Ishikawa (cell line): ENCODE results near the gene GOLGA8Q.
"Not testable (repeated sequence)": the region's sequence is repeated elsewhere in the genome, so short reads cannot be mapped to it uniquely, and the experiment has no call there.

ENCODE experiments used
- CEBPB ChIP-seq: IDR thresholded peaks from 2 replicates; pipeline ENCODE4 v1.6.1; 2012
- CREB1 ChIP-seq: IDR thresholded peaks from 2 replicates; pipeline ENCODE4 v1.6.1; 2012; ENCODE audit warnings: low read depth
- EGR1 ChIP-seq: IDR thresholded peaks from 2 replicates; pipeline ENCODE4 v1.6.1; 2012
- EP300 ChIP-seq: IDR thresholded peaks from 2 replicates; pipeline ENCODE4 v1.6.1; 2012; ENCODE audit warnings: borderline replicate concordance
- FOXM1 ChIP-seq: IDR thresholded peaks from 2 replicates; pipeline ENCODE4 v1.6.1; 2012; ENCODE audit warnings: low read depth, borderline replicate concordance
- TEAD4 ChIP-seq: IDR thresholded peaks from 2 replicates; pipeline ENCODE4 v1.6.1; 2012

The GOLGA8Q gene, protein sequence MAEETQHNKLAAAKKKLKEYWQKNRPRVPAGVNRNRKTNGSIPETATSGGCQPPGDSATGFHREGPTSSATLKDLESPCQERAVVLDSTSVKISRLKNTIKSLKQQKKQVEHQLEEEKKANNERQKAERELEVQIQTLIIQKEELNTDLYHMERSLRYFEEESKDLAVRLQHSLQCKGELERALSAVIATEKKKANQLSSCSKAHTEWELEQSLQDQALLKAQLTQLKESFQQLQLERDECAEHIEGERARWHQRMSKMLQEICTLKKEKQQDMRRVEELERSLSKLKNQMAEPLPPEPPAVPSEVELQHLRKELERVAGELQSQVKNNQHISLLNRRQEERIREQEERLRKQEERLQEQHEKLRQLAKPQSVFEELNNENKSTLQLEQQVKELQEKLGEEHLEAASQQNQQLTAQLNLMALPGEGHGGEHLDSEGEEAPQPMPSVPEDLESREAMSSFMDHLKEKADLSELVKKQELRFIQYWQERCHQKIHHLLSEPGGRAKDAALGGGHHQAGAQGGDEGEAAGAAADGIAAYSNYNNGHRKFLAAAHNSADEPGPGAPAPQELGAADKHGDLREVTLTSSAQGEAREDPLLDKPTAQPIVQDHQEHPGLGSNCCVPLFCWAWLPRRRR

GRCh38 chr15:30551750-30552149 is at the start of gene GOLGA8Q:
GOLGA8Q (plus strand) TSS chr15:30552050; CDS start chr15:30552078, 28 bp downstream.
- TF ChIP-seq CREB1, FOXM1, EGR1: not testable (repeated sequence)

DNA sequence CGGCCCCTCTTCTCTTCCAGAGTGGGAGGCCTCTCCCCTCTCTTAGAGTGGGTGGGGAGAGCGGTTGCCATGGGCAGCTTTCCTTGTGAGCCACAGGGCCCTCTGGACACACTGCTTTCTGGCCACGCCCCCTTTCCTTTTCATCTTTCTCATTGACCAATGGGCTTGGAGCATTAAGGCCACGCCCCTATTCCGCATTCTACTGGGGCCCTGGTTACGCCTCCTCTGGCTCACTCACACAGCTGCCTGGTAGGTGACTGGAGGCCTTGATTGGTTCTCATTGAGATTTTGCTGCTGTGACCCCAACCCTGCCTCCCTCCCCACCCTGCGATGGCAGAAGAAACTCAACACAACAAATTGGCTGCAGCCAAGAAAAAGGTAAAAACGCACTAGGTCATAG is 51.9 kb downstream of the GOLGA8Q start, which contains the start of gene GOLGA8H:
GOLGA8H (plus strand) TSS at position 233 of the 400 bp plus-strand sequence; CDS start at position 331, 98 bp downstream.
- not testable (repeated sequence) for TF ChIP-seq EP300, TEAD4, CEBPB
